Testis (tissue), 3 donors: ENCODE results near the gene PEX11B. TPM values are rescaled to one million over a fixed set of nuclear protein-coding genes. Genes with fewer than 3 reads are reported as not detected.

Experiments used
- DNase-seq: peaks from one replicate; pipeline ENCODE4 v3.0.0-alpha.2; 2019
- H3K27ac ChIP-seq, 2 donors: fragments of 200-600 bp; sonication (generic); one replicate each; pipeline ENCODE4 v1.5.1; 2019
- H3K27me3 ChIP-seq: fragments of 200-600 bp; sonication (generic); one replicate; pipeline ENCODE4 v1.5.1; 2019
- H3K36me3 ChIP-seq: fragments of 200-600 bp; sonication (generic); one replicate; pipeline ENCODE4 v1.5.1; 2017; ENCODE audit warnings: low read depth; ENCODE audit errors: missing control alignments
- H3K4me1 ChIP-seq: fragments of 200-600 bp; sonication (generic); one replicate; pipeline ENCODE4 v1.5.1; 2019
- H3K4me3 ChIP-seq, 2 donors: fragments of 200-600 bp; sonication (generic); one replicate each; pipeline ENCODE4 v1.5.1; 2017 to 2019
- H3K9me3 ChIP-seq: fragments of 200-600 bp; sonication (generic); one replicate; pipeline ENCODE4 v1.5.1; 2017
- CTCF ChIP-seq, 3 experiments: fragments of 450-650 bp in 2 of 3; fragments of 200-600 bp in 1 of 3; sonication (generic) in 1 of 3; IDR thresholded peaks; one replicate each; pipeline ENCODE4 v1.5.1; 2016 to 2019; ENCODE audit warnings: antibody characterized with exemption in 3 of 3, mild to moderate bottlenecking in 2 of 3, moderate library complexity in 1 of 3
- POLR2A ChIP-seq: fragments of 450-650 bp; IDR thresholded peaks from one replicate; pipeline ENCODE4 v1.6.1; 2017; ENCODE audit warnings: antibody characterized with exemption, mild to moderate bottlenecking, moderate library complexity
- WGBS, 2 donors: methylation state at CpG; one replicate each; pipeline ENCODE4 v1.1.5; 2018; 5-methylcytosine and 5-hydroxymethylcytosine counted together
- intact Hi-C: fragments of 100-400 bp; cut with DNase I; formaldehyde crosslinking; loops from one replicate; pipeline ENCODE4 v1.15.1; 2023; ENCODE audit warnings: low total_unique reads
- polyA plus RNA-seq: library from polyadenylated mRNA; stranded (reverse); fragments of 350-450 nt; fragmentation: Illumina TruSeq; extraction: RNeasy Lipid Tissue Mini Kit (QIAGEN cat#74804); gene quantifications from one replicate; pipeline ENCODE4 v1.2.3, GENCODE V29; 2014; ENCODE audit warnings: low read depth, low replicate concordance; ENCODE audit not compliant: insufficient read depth
- total RNA-seq, 2 donors: library from RNA; depleted of rRNA; stranded (reverse); fragments of >200 nt; gene quantifications; one replicate each; pipeline ENCODE4 v1.2.3, GENCODE V29; 2016

The PEX11B gene
- total and polyA plus RNA-seq, 3 donors from 2014 or later = 42.1 to 54.8 (median 42.7) TPM

- peaks cover 26% of the 10 kb centered on the region for H3K4me1 ChIP-seq
- intact Hi-C loops = no loop called here
- H3K27me3 ChIP-seq = no peaks in the 10 kb centered on the region
- H3K27ac ChIP-seq = no peak overlapping the region
- TF ChIP-seq POLR2A (no peak), CTCF (IDR thresholded peaks at IDR 0.05) (no peak)
- no peak overlapping the region for H3K4me3 ChIP-seq
- 85 to 86% methylated on average over 6 of the region's 6 CpGs for WGBS, 2 donors
- DNase-seq = no peak
- H3K9me3 ChIP-seq = no peaks in the 10 kb centered on the region
- H3K36me3 ChIP-seq = no peaks in the 10 kb centered on the region
Observed at GRCh38 chr1:145953861-145954260, 35.3 kb upstream of the PEX11B start.

DNA sequence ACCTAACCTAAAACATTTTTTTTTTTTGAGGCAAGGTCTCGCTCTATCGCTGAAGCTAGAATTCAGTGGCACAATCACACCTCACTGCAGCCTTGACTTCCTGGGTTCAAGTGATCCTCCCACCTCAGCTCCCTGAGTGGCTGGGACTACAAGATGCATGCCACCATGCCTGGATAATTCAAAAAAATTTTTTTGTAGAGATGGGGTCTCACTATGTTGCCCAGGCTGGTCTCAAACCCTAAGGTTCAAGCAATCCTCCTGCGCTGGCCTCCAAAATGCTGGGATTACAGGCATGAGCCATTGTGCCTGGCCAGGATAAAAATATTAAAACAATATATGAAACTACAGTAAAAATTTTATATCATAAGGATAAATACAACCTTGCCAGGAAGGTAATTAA, 34.4 kb upstream of the PEX11B start:
- intact Hi-C loops = no loop called here
- H3K27ac ChIP-seq = no peak overlapping the region
- H3K36me3 ChIP-seq = no peaks in the 10 kb centered on the region
- H3K4me1 ChIP-seq = peaks cover 20% of the 10 kb centered on the region
- H3K9me3 ChIP-seq = no peaks in the 10 kb centered on the region
- WGBS, 2 donors = 95 to 100% methylated on average over 3 of the region's 3 CpGs
- DNase-seq = no peak
- TF ChIP-seq CTCF (IDR thresholded peaks at IDR 0.05) (no peak), POLR2A (no peak)
- no peak overlapping the region for H3K4me3 ChIP-seq
- H3K27me3 ChIP-seq = no peaks in the 10 kb centered on the region

GRCh38 chr1:145951526-145951925, 33.0 kb upstream of the PEX11B start:
- WGBS, 2 donors = 71 to 79% methylated on average over 1 of the region's 1 CpG
- Histone ChIP-seq H3K4me1 (peaks cover 16% of the 10 kb centered on the region), H3K27me3 (no peaks in the 10 kb centered on the region), H3K36me3 (no peaks in the 10 kb centered on the region), H3K9me3 (no peaks in the 10 kb centered on the region), H3K27ac (no peak overlapping the region), H3K4me3 (no peak overlapping the region)
- no peak for TF ChIP-seq POLR2A
- TF ChIP-seq CTCF (IDR thresholded peaks at IDR 0.05) = no peak
- intact Hi-C loops = no loop called here
- DNase-seq = no peak

DNA sequence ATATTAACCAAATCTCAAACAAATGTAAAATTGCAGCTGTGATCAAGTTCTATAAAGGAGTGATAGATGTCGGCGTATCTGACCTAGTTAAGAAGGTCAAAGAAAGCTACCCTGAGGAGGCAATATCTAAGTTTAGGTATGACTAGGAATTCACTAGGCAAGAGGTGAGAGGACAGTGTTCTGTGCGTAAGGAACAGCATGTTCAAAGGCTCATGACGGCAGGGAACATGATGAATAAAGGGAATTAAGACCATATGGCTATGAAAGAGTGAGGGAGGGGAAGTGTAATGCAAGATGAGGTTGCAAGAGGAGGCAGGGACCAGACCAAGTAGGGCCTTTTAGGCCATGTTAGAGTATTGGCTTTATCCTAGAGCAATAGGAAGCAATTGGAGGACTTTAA, 30.7 kb upstream of the PEX11B start:
- TF ChIP-seq CTCF (IDR thresholded peaks at IDR 0.05) (no peak), POLR2A (no peak)
- Histone ChIP-seq H3K4me3 (no peak overlapping the region), H3K27ac (no peak overlapping the region), H3K36me3 (no peaks in the 10 kb centered on the region), H3K27me3 (no peaks in the 10 kb centered on the region), H3K4me1 (no peaks in the 10 kb centered on the region), H3K9me3 (no peaks in the 10 kb centered on the region)
- no peak for DNase-seq
- intact Hi-C loops = no loop called here
- WGBS, 2 donors = 61 to 82% methylated on average over 4 of the region's 4 CpGs

- WGBS, 2 donors = 73 to 86% methylated on average over 4 of the region's 4 CpGs
- Histone ChIP-seq H3K4me1 (no peaks in the 10 kb centered on the region), H3K36me3 (no peaks in the 10 kb centered on the region), H3K4me3 (no peak overlapping the region), H3K27ac (no peak overlapping the region), H3K27me3 (no peaks in the 10 kb centered on the region), H3K9me3 (no peaks in the 10 kb centered on the region)
- DNase-seq = no peak
- no peak for TF ChIP-seq POLR2A
- TF ChIP-seq CTCF (IDR thresholded peaks at IDR 0.05) = no peak
- intact Hi-C loops = no loop called here
Observed at GRCh38 chr1:145947551-145947950, 29.0 kb upstream of the PEX11B start.
